GM19023 (cell line): Measurements from ENCODE around the gene TTC1.
A peak's percentile ranks its signal among the peaks of the same experiment; 100 is the strongest.

Experiments
- ATAC-seq: cut with Tn5 transposase; IDR thresholded peaks from one replicate; pipeline ENCODE4 v1.9.1; 2021; ENCODE audit warnings: mild to moderate bottlenecking, moderate library complexity; ENCODE audit not compliant: unreplicated experiment

TTC1 gene

GRCh38 chr5:160082614-160083500, 73.9 kb downstream of the TTC1 start:
- no peak for ATAC-seq

- ATAC-seq, result no peak
These were observed 74.6 kb downstream of the TTC1 start for GRCh38 chr5:160083501-160083900.

GRCh38 chr5:160084144-160084543, 75.2 kb downstream of the TTC1 start:
- no peak for ATAC-seq

GRCh38 chr5:160087199-160087598, 78.3 kb downstream of the TTC1 start:
- ATAC-seq, result no peak

- ATAC-seq, result no peak
These were observed 79.9 kb downstream of the TTC1 start for GRCh38 chr5:160088805-160089204.

GRCh38 chr5:160089531-160089930, 80.6 kb downstream of the TTC1 start:
- ATAC-seq, result no peak

GRCh38 chr5:160090059-160090458, 81.1 kb downstream of the TTC1 start:
- no peak for ATAC-seq

GRCh38 chr5:160092514-160092913, 83.6 kb downstream of the TTC1 start:
- no peak for ATAC-seq

GRCh38 chr5:160092960-160093707, 84.2 kb downstream of the TTC1 start:
- ATAC-seq, result peak; percentile 77

- no peak for ATAC-seq
These were observed 87.2 kb downstream of the TTC1 start for GRCh38 chr5:160096178-160096577.

- ATAC-seq, result no peak
These were observed 89.1 kb downstream of the TTC1 start for GRCh38 chr5:160097991-160098390.

GRCh38 chr5:160105686-160106360, 96.9 kb downstream of the TTC1 start:
- peak; percentile 57 for ATAC-seq

GRCh38 chr5:160108124-160108523, 99.2 kb downstream of the TTC1 start:
- ATAC-seq, result no peak
